ENCODE results near the gene TMEM80.

TMEM80 gene

DNA sequence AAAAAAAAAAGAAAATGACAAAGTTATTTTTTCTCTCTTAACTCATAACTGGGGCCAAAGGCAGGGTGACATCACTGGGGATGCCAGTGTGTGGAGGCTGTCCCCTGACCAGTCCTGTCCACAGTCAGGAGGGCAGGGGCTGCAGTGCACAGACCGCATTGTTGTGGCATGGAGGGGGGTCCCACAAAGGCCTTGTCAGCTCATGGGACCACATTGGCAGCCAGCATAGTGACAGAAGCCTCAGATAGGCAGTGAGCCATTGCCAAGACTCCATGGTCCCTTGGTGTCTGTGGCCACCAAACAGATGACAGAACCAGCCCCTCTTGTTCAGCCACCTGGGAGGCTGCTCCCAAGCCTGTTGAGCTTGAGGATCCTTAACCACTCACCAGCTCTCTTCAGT lies 4.1 kb downstream of the TMEM80 start:
- DNase-seq (ENCODE audit: low read depth), result no peak

- DNase-seq (ENCODE audit: low read depth), result no peak
Observed at GRCh38 chr11:701741-702461, 6.3 kb downstream of the TMEM80 start.

DNA sequence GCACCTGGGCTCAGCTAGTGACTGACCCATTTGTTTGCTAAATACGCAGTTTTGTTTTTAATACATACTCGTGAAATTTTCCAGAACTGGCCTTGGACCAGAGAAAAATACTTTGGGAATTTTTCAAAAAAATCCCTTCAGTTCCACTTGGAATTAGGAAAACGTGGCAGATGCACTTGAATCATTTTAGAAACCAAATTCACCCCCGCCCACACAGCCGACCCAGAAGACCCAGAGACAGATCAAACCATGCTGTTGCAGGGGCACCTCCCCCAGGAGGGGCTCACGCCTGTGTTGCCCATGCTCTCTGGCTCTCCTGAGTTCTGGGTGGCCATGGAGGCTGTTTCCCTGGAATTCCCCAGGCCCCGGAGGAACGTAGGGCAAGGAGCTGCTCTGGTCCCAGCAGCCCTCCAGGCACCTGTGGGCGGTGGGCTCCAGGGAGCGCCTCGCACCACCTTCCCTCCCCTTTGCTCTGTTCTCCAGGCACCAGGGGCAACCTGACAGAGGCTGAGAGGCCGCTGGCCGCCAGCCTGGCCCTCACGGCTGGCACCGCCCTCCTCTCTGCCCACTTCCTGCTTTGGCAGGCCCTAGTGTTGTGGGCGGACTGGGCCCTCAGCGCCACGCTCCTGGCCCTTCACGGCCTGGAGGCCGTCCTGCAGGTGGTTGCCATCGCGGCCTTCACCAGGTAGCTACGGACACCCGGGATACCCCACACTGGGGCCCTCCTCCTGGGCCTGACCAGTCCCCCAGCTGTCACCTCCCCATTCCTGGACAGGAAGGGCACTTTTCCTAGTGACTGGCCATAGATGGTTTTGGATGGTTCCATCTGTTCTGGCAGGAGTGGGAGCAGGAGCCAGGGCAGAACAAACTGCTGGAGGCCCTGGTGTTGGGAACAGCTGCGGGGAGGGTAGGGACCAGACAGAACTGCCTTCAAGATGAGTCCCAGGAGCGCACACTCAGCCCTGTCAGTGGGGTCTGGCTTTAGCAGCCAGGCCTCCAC lies 7.1 kb downstream of the TMEM80 start:
- DNase-seq (ENCODE audit: low read depth), result no peak

DNA sequence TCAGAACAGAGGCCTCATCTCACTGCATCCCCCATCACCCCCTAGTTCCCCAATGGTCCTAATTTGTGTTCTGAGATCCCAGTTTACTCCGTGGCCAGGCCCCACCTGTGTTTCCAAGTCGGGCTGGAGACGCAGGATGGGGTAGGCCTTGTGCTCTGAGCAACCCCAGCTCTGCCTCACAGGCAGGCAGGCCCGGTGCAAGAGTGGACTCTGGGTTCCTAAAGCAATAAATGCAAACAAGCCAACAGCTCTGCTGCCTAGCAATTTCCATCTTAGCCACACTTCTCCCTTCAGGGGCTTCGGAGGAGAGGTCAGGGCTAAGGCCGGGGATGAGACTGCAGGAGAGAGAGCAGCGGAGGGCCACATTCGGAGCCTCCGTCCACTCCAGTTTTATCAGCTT lies 7.9 kb downstream of the TMEM80 start:
- DNase-seq (ENCODE audit: low read depth), result no peak

DNA sequence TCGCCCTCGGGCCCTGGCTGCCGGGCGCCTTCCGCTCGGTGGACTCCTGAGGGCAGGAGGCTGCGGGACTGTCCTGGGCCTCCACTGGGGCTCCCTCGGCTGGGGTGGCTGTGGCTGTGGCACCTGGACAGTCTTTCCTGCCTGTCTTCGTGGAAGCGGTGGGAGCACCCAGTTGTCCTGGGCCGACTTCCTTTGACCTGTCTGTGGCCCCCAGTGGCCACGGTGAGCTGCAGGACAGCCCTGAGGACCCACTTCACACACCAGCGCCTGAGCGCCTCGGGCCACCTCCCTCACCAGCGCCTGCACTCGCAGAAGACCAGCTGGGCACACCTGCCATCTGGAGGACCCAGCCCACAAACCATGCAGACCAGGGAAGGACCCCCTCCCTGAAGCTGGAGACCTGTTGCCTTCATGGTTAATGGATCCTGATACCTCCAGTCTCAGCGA lies 8.6 kb downstream of the TMEM80 start:
- DNase-seq (ENCODE audit: low read depth), result no peak

- no peak for DNase-seq (ENCODE audit: low read depth)
Observed at GRCh38 chr11:704781-705645, 9.4 kb downstream of the TMEM80 start.

DNA sequence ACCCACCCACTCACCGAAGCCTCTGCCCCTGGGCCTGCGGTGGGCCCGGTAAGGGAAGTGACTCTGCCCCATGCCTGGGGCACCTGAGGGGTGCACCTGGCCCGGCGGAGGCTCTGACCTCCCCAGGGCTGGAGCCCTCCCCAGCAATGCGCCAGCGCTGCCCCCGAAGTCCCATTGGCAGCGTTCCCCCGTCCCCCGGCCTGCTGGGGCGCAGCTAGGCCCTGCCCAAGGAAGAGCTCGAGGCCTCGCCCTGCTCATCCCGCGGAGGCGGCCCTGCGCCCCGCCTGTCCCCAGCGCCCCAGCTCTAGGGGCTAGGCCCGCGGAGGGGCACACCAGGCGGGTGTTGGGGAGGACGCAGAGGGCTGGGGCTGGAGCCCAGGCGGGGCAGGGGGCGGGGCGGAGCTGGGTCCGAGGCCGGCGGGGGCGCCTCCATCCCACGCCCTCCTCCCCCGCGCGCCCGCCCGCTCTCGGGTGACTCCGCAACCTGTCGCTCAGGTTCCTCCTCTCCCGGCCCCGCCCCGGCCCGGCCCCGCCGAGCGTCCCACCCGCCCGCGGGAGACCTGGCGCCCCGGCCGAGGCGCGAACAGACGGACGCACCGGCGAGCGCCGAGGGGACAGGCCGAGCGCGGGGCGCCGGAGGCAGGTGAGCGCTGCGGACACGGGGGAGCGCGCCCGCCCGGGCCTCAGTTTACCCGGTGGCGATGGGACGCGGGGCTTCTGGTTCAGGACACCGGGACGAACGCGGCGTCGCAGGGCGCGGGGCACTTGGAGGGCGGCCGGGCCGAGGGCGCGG lies 10.2 kb downstream of the TMEM80 start, which contains the start of gene EPS8L2:
TSS of gene EPS8L2 (plus strand) at position 586 of the 793 bp plus-strand sequence. CDS start 3,177 bp downstream, outside the sequence.
- no peak for DNase-seq (ENCODE audit: low read depth)

GRCh38 chr11:706439-706956 lies 10.9 kb downstream of the TMEM80 start:
- no peak for DNase-seq (ENCODE audit: low read depth)

DNA sequence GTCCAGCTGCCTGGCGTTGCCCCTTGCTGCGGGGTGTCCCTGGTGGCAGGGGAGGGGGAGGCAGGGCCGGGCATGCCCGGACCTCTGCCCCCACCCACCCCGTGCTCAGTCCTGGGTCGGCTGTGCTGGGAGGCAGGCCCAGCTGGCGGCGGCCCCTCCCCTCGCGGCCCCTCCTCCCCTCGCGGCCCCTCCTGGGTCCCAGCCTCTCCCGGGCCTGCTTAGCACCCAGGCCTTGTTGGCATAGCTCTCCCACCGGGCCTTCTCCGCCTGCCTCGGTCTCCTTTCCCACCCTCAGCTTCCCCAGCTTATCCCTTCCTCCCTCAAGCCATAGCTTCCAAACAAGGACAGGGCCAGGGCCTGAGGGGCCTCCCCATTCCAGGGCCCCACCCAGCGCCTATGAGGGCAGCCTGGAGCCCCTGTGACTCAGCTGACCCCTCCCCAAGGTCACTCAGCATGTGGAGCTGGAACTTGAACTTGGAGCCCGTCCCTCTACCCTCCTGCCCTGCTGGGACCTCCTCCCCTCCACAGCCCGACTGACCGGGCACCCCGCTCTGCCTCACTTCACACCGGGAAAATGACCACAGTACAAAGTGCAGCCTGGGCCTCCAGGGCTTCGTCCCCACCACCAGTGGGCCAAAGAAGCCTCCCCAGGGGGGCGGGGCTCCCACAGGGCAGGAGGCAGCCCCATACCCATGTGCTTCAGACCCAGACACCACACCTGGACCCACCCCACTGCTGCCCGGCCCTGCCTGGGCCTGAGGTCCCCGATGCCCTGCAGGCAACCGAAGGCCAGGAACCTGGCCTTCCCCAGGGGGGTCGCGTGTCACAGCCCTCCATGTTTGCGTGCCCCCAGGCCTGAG lies 11.6 kb downstream of the TMEM80 start:
- DNase-seq (ENCODE audit: low read depth), result no peak

DNA sequence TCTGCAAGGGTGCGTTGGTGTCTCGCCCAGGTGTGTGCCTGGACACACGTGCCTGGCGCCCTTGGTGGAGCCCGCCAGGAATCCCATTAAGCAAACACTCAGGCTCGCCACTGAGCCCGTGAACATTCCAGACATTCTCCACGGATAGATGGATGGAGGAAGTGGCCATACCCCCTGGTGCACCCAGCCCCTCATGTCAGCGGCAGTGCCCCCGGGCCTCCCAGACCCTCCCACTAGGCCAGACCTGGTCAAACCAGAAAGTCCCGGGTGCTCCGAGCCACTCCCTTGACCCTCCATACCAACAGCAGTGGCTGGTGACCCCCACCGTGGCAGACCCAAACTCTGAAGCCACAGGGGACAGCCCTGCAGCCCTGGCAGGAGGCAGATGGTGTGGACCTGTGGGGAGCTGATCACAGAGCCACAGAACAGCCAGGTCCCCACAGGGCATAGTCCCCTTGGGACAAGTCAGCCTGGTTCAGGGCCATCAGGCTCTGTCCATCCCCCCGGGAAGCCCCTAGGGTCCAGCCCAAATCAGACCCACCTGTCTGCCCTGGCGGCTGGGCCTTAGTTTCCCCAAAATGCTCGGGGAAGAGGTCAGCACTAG lies 12.3 kb downstream of the TMEM80 start:
- no peak for DNase-seq (ENCODE audit: low read depth)

- no peak for DNase-seq (ENCODE audit: low read depth)
Observed at GRCh38 chr11:708511-708910, 12.9 kb downstream of the TMEM80 start.

GRCh38 chr11:709109-709997 lies 13.7 kb downstream of the TMEM80 start:
- no peak for DNase-seq (ENCODE audit: low read depth)

- no peak for DNase-seq (ENCODE audit: low read depth)
Observed at GRCh38 chr11:714436-714835, 18.8 kb downstream of the TMEM80 start.

DNA sequence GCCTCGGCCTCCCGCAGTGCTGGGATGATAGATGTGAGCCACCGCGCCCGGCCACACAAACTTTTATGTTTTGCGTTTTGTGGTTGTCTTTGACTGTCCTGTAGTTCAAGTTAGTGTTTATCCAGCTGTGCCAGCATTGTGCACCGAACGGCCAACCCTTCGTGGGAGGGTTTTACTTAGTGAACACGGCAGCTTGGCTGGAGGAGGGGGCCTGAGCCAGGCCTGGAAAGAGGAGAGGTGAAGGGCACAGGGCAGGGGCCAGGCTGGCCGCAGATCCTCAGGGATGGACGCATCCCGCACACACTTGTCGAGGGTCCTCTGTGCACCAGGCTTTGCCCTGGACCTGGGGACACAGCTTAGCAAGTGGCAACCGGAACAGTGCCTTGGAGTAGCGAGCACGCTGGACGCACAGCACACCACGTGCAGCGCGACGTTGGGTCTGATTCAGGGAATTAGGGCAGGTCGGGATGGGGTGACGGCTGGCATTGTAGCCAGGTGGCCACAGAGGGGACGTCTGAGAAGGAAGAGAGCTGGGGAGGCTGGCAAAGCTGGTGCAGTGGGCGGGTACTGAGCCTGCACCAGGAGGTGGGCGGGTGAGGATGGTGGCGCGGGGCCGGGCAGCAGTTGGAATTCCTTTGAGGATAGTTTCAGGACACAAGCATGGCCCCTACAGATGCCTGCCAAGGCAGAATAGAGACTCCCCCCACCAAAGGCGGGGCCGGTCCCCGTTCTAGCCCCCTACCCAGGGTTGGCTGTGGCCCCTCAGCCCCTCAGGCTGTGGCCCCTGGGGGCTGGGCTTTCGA lies 23.8 kb downstream of the TMEM80 start:
- no peak for DNase-seq (ENCODE audit: low read depth)

DNA sequence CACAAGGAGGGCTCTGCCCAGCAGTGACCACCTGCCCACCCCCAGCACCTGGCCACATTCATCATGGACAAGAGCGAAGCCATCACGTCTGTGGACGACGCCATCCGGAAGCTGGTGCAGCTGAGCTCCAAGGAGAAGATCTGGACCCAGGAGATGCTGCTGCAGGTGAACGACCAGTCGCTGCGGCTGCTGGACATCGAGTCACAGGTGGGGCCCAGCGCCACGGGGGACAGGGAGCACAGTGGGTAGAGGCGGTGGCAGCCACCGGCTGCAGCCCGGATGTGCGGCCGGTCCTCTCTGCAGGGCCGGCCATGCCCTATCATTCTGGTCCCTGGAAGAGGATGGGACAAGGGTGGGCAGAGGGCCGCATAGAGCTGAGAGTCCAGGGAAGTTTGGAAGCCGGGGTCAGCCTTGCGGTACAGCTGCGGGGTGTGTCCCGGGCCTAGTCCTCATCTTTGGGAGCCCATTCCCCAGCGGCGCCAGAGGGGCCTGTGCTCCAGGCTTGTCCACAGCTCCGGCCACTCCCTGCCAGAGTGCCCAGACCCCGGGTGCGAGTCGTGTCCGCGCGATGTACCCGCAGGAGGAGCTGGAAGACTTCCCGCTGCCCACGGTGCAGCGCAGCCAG lies 24.5 kb downstream of the TMEM80 start:
- DNase-seq (ENCODE audit: low read depth), result no peak

DNA sequence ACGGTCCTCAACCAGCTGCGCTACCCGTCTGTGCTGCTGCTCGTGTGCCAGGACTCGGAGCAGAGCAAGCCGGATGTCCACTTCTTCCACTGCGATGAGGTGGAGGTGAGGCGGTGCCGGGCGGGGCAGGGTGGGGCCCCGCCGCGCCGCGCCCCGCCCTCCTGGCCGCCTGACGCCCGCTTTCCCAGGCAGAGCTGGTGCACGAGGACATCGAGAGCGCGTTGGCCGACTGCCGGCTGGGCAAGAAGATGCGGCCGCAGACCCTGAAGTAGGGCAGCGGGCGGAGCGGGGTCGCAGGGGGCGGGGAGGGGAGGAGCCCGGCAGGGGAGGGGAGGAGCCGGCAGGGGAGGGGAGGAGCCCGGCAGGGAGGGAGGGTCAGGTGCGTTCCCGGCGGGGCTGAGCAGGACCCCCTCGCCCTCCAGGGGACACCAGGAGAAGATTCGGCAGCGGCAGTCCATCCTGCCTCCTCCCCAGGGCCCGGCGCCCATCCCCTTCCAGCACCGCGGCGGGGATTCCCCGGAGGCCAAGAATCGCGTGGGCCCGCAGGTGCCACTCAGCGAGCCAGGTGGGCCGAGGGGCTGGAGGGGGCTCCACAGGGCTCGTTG lies 25.1 kb downstream of the TMEM80 start:
- DNase-seq (ENCODE audit: low read depth), result no peak
